ENCODE data around the gene TXNRD2. TPM values are rescaled to one million over a fixed set of nuclear protein-coding genes. Genes with fewer than 3 reads are reported as not detected.
"Not testable (repeated sequence)": the region's sequence is repeated elsewhere in the genome, so short reads cannot be mapped to it uniquely, and the experiment has no call there.

Gene TXNRD2
- total RNA-seq, 1 donor from 2014 or later, result 22.9 TPM

DNA sequence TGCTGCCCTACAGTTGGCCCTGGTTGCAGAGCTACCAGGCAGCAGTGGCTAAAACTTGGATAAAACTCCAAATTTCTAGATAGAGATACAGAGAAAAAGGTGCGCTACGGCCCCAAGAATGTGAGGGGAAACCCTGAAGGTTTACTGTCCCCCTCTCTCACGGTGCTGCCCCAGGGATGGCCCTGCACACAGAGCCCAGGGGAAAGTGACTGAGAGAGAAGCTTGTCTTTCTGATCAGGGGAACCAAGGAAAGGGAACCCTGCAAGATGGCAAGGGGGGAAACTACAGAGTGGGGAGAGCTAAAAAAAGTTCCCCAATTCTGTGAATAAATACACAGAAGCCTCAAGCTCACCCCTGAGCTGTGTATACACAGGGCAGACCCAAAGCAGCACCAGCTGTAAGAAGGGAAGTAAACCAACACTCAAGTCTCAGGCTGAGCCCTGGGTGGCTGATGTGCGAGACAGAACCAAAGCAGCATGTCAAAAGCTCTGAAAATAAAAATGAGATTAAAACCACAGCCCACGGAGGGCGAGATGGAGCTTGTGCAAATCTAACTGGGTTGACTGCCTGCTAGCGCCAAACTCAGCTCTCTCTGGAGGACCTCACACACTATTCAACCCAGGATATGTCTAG, 109.0 kb downstream of the TXNRD2 start:
- peaks cover 2% of the 10 kb centered on the region for H3K36me3 Mint-ChIP-seq
- DNase-seq (ENCODE audit: low spot score in 2 of 2, unreplicated experiment in 2 of 2), result peak in 1 of 2 experiments; percentile 31
- H3K9me3 Mint-ChIP-seq, result no peaks in the 10 kb centered on the region
- H3K4me3 Mint-ChIP-seq, result no peak overlapping the region
- H3K27me3 Mint-ChIP-seq (ENCODE audit: low read depth), result no peaks in the 10 kb centered on the region
- no peak for TF ChIP-seq CTCF (IDR thresholded peaks at IDR 0.05; ENCODE audit: unreplicated experiment)
- H3K4me1 Mint-ChIP-seq, result peaks cover 5% of the 10 kb centered on the region
- no peak overlapping the region for H3K27ac Mint-ChIP-seq

GRCh38 chr22:19831979-19832378, 109.6 kb downstream of the TXNRD2 start:
- H3K4me1 Mint-ChIP-seq, result peaks cover 11% of the 10 kb centered on the region
- H3K9me3 Mint-ChIP-seq; H3K27me3 Mint-ChIP-seq (ENCODE audit: low read depth); H3K4me3 Mint-ChIP-seq; H3K36me3 Mint-ChIP-seq; DNase-seq (ENCODE audit: low spot score in 2 of 2, unreplicated experiment in 2 of 2); H3K27ac Mint-ChIP-seq: not testable (repeated sequence)

- peaks cover 4% of the 10 kb centered on the region for H3K9me3 Mint-ChIP-seq
- H3K27me3 Mint-ChIP-seq (ENCODE audit: low read depth), result no peaks in the 10 kb centered on the region
- H3K36me3 Mint-ChIP-seq, result peaks cover 6% of the 10 kb centered on the region
- H3K4me1 Mint-ChIP-seq, result peaks cover 17% of the 10 kb centered on the region
- no peak overlapping the region for H3K4me3 Mint-ChIP-seq
- no peak for TF ChIP-seq CTCF (IDR thresholded peaks at IDR 0.05; ENCODE audit: unreplicated experiment)
- DNase-seq (ENCODE audit: low spot score in 2 of 2, unreplicated experiment in 2 of 2), result peak in 1 of 2 experiments; percentile 14
- H3K27ac Mint-ChIP-seq, result no peak overlapping the region
These were observed 110.6 kb downstream of the TXNRD2 start for GRCh38 chr22:19831016-19831415.

DNA sequence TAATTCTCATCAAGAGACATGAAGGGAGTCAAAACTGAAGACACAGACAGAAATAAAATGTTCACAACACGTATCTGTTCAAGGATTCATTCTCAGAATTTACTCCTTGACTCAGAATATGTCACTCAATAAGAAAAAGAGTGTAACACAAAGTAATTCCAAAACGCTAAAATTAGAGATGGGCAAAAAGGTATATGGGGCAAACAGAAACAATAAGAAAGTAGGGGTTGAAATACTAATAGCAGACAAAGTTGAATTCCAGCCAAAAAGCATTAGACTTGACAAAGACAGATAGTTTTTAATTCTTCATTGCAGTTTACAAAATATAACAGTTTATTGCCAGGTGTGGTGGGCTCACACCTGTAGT, 113.6 kb downstream of the TXNRD2 start:
- Mint-ChIP-seq H3K36me3 (peaks cover 6% of the 10 kb centered on the region), H3K4me3 (no peak overlapping the region), H3K4me1 (peaks cover 31% of the 10 kb centered on the region), H3K9me3 (peaks cover 5% of the 10 kb centered on the region), H3K27me3 (ENCODE audit: low read depth) (no peaks in the 10 kb centered on the region), H3K27ac (no peak overlapping the region)
- no peak for DNase-seq (ENCODE audit: low spot score in 2 of 2, unreplicated experiment in 2 of 2)
- TF ChIP-seq CTCF (IDR thresholded peaks at IDR 0.05; ENCODE audit: unreplicated experiment), result no peak

DNA sequence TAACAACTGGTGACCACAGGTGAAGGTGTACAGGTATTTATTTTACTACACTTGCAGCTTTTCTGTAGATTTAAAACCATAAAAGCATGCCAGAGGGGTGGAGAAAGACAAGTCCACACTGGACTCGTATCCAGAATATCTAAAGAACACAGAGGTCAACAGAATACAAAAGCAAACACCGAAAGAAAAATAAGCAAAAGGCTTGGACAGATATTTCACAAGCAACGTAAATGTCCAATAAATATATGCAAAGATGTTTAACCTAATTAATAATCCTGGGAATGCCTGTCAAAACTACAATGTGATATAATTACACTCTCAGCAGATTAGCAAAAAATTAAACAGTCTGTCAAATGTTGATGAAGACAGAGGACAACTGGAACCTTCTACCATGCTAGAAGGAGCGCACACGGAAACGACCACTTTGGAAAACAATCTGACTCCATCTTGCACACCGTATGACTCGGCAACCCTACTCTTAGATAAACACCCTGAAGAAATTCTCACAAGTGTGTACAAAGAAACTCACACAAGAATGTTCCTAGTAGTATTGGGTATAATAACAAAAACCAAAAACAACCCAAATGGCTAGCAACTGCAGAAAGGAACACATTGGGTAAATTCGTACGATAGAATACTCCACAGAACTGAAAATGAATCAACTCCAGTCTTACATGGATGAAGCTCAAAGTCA, 114.1 kb downstream of the TXNRD2 start:
- TF ChIP-seq CTCF (IDR thresholded peaks at IDR 0.05; ENCODE audit: unreplicated experiment), result no peak
- Mint-ChIP-seq H3K36me3 (peaks cover 6% of the 10 kb centered on the region), H3K9me3 (peaks cover 5% of the 10 kb centered on the region), H3K27ac (no peak overlapping the region), H3K4me1 (peaks cover 32% of the 10 kb centered on the region), H3K27me3 (ENCODE audit: low read depth) (no peaks in the 10 kb centered on the region), H3K4me3 (no peak overlapping the region)
- DNase-seq (ENCODE audit: low spot score in 2 of 2, unreplicated experiment in 2 of 2), result no peak

DNA sequence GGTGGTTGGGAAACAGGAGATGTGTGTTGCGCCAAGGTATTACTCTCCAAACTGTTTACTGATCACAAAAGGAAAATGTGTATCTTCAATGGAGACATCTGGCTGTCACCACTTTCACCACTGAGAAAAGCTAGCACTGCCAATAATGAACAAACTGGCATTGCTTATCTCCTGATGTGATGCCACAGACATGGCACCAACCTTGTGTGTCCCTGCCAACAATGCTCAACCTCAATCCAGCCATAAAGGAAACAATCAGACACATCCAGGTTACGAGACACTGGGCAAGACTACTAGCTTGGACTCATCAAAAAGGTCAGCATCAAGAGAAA, 115.0 kb downstream of the TXNRD2 start:
- H3K4me1 Mint-ChIP-seq, result peaks cover 32% of the 10 kb centered on the region
- H3K9me3 Mint-ChIP-seq, result peaks cover 5% of the 10 kb centered on the region
- peak in 1 of 2 experiments; percentile 11 for DNase-seq (ENCODE audit: low spot score in 2 of 2, unreplicated experiment in 2 of 2)
- H3K4me3 Mint-ChIP-seq, result no peak overlapping the region
- TF ChIP-seq CTCF (IDR thresholded peaks at IDR 0.05; ENCODE audit: unreplicated experiment), result no peak
- no peaks in the 10 kb centered on the region for H3K27me3 Mint-ChIP-seq (ENCODE audit: low read depth)
- H3K27ac Mint-ChIP-seq, result no peak overlapping the region
- peaks cover 6% of the 10 kb centered on the region for H3K36me3 Mint-ChIP-seq
